Mucosa of descending colon (tissue), 3 donors: ENCODE measurements around the gene ZNF844. TPM values are rescaled to one million over a fixed set of nuclear protein-coding genes. Genes with fewer than 3 reads are reported as not detected.

Experiments
- ATAC-seq: fragments of 200-7000 bp; cut with Tn5 transposase; one replicate; pipeline ENCODE4 v1.9.1; 2020; ENCODE audit warnings: mild to moderate bottlenecking, moderate library complexity
- DNase-seq, 3 donors: peaks; one replicate each; pipeline ENCODE4 v3.0.0-alpha.2; 2020
- H3K36me3 ChIP-seq: fragments of 200-600 bp; one replicate; pipeline ENCODE4 v1.8.0; 2021; ENCODE audit warnings: low read depth, mild to moderate bottlenecking
- H3K4me1 ChIP-seq: fragments of 200-600 bp; one replicate; pipeline ENCODE4 v1.8.0; 2021; ENCODE audit warnings: low read depth, mild to moderate bottlenecking
- H3K4me3 ChIP-seq: fragments of 200-600 bp; one replicate; pipeline ENCODE4 v1.8.0; 2021; ENCODE audit warnings: mild to moderate bottlenecking
- H3K9me3 ChIP-seq: fragments of 200-600 bp; one replicate; pipeline ENCODE4 v1.8.0; 2021; ENCODE audit warnings: mild to moderate bottlenecking
- intact Hi-C, 2 donors: fragments of 100-400 bp; cut with DNase I in 1 of 2; cut with micrococcal nuclease in 1 of 2; formaldehyde crosslinking; loops; one replicate each; pipeline versions ENCODE4 v1.11.0 to v1.11.1; 2022; cut with DNase I, micrococcal nuclease
- total RNA-seq, 3 donors: library from RNA; stranded (reverse); fragmentation: NEBNext Ultra II Directional in 2 of 3; extraction: Animal tissue kit (Norgen Biotek cat#: 25700) in 2 of 3; gene quantifications; one replicate each; pipeline versions ENCODE4 v1.2.1 to v1.2.4, GENCODE V29; 2021 to 2023
- TF ChIP-seq, protein P1 (sequence below): fragments of 200-600 bp; IDR thresholded peaks from one replicate; pipeline ENCODE4 v1.8.0; 2022; ENCODE audit warnings: antibody characterized with exemption, mild to moderate bottlenecking
- donor health status: DM: no; HTN: no; CAD: no; lungs with moderate emphysema.
- donor health status: DM: no; HTN: no; CAD: no.
- donor health status: DM: no; HTN: yes; CAD: no.

Gene ZNF844
- total RNA-seq, 3 donors from 2014 or later = 11.7 to 17.1 (median 15.2) TPM

GRCh38 chr19:12035220-12036172, 29.0 kb upstream of the ZNF844 start, which contains the start of gene ZNF433:
ZNF433 (minus strand) TSS chr19:12035679; CDS start chr19:12035539, 140 bp downstream.
- TF ChIP-seq, protein P1, sequence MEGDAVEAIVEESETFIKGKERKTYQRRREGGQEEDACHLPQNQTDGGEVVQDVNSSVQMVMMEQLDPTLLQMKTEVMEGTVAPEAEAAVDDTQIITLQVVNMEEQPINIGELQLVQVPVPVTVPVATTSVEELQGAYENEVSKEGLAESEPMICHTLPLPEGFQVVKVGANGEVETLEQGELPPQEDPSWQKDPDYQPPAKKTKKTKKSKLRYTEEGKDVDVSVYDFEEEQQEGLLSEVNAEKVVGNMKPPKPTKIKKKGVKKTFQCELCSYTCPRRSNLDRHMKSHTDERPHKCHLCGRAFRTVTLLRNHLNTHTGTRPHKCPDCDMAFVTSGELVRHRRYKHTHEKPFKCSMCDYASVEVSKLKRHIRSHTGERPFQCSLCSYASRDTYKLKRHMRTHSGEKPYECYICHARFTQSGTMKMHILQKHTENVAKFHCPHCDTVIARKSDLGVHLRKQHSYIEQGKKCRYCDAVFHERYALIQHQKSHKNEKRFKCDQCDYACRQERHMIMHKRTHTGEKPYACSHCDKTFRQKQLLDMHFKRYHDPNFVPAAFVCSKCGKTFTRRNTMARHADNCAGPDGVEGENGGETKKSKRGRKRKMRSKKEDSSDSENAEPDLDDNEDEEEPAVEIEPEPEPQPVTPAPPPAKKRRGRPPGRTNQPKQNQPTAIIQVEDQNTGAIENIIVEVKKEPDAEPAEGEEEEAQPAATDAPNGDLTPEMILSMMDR = no peak
- Histone ChIP-seq H3K4me3 (peak within 1 kb of the TSS; percentile 35), H3K36me3 (no peaks in the 10 kb centered on the region), H3K9me3 (peaks cover 1% of the 10 kb centered on the region), H3K4me1 (peaks cover 7% of the 10 kb centered on the region)
- peak; percentile 100 for ATAC-seq
- intact Hi-C loops = no loop called here
- peak; percentile 94 to 99 (median 97) for DNase-seq

- H3K9me3 ChIP-seq = peaks cover 44% of the 10 kb centered on the region
- intact Hi-C loops = no loop called here
- no peaks in the 10 kb centered on the region for H3K36me3 ChIP-seq
- TF ChIP-seq, protein P1 = no peak
- ATAC-seq = no peak
- no peak overlapping the region for H3K4me3 ChIP-seq
- H3K4me1 ChIP-seq = no peaks in the 10 kb centered on the region
- no peak for DNase-seq
These were observed 21.6 kb upstream of the ZNF844 start for GRCh38 chr19:12042893-12043292.

GRCh38 chr19:12043752-12044422, 20.6 kb upstream of the ZNF844 start:
- no peak for DNase-seq
- intact Hi-C loops = no loop called here
- no peaks in the 10 kb centered on the region for H3K36me3 ChIP-seq
- ATAC-seq = no peak
- TF ChIP-seq, protein P1 = no peak
- H3K9me3 ChIP-seq = peaks cover 44% of the 10 kb centered on the region
- H3K4me3 ChIP-seq = no peak overlapping the region
- no peaks in the 10 kb centered on the region for H3K4me1 ChIP-seq

- Histone ChIP-seq H3K9me3 (peaks cover 32% of the 10 kb centered on the region), H3K36me3 (no peaks in the 10 kb centered on the region), H3K4me3 (no peak overlapping the region), H3K4me1 (peaks cover 8% of the 10 kb centered on the region)
- DNase-seq = no peak
- no peak for ATAC-seq
- intact Hi-C loops = no loop called here
- TF ChIP-seq, protein P1 = no peak
These were observed 16.7 kb upstream of the ZNF844 start for GRCh38 chr19:12047868-12048267.

DNA sequence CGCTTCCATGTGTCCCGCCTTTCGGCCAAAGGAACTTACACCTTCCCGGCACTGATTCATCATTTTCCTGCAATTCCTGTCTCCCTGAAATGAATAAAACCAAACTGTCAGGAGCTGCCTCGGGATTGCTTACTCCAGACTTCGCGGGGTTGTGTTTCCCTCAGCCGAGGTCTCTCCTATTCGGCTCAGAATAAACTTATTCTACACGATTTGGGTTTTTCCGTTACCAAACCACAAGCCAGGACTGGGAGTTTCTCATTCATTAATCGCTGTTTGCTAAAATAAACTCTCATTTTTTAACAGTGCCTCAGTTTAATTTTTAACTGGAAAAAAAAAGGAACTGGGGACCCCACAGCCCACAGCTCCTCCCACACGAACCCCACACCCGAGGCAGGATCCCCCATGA, 12.4 kb upstream of the ZNF844 start:
- peak; percentile 7 for ATAC-seq
- DNase-seq = no peak
- Histone ChIP-seq H3K9me3 (no peaks in the 10 kb centered on the region), H3K4me1 (peaks cover 8% of the 10 kb centered on the region), H3K4me3 (peak overlapping the region; percentile 32), H3K36me3 (no peaks in the 10 kb centered on the region)
- intact Hi-C loops = loop anchor here (10.0 kb wide), 1 partner anchor 93 kb away; the partner anchor contains the start of gene ZNF20 (in 2 of the 2)
- TF ChIP-seq, protein P1 = no peak
